Gastroesophageal sphincter (tissue), 3 donors: ENCODE data around the gene ELOVL5.

Experiments
- EP300 ChIP-seq: sonication (generic); formaldehyde crosslinking; IDR thresholded peaks from one replicate; pipeline ENCODE4 v1.6.1; 2017; ENCODE audit warnings: antibody characterized with exemption, mild to moderate bottlenecking
- TF ChIP-seq, protein P1 (sequence below), 4 experiments: fragments of 200-600 bp in 2 of 4; fragments of 450-650 bp in 2 of 4; sonication (generic) in 1 of 4; IDR thresholded peaks; one replicate each; pipeline ENCODE4 v1.5.1; 2017 to 2019; ENCODE audit warnings: antibody characterized with exemption in 4 of 4, mild to moderate bottlenecking in 2 of 4, moderate library complexity in 2 of 4

DNA sequence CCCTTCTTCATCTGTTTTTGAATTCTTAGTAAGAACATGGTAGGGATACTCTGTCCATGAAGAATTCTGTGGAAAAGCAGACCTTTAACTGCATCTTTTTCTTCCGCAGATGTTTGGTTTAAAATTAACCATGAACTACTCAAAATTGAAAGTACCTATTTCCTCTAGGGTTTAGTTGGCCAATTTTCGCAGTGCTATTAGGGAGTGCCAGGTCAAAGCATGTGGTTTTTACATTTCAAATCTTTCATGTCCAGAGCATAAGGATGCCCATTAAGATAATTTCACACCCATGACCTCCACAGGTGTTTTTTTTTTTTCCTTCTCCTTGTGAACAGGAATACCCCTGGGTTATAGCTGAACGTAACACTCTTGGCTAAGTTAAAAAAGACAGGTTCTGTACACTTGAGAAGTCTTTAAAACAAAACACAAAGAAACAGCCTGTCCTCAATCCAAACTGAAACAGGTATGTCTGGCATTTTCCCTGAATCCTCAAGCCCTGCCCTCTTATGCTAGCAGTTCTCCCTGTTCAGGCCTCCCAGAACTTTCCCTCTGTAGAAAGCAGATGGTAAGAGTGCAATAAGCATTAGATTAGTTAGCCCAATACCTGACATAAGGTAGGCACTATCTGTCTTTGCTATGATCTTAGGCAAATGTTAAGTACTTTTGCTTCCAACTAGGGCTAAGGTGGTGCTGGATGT, 67.1 kb downstream of the ELOVL5 start:
- TF ChIP-seq, protein P1, sequence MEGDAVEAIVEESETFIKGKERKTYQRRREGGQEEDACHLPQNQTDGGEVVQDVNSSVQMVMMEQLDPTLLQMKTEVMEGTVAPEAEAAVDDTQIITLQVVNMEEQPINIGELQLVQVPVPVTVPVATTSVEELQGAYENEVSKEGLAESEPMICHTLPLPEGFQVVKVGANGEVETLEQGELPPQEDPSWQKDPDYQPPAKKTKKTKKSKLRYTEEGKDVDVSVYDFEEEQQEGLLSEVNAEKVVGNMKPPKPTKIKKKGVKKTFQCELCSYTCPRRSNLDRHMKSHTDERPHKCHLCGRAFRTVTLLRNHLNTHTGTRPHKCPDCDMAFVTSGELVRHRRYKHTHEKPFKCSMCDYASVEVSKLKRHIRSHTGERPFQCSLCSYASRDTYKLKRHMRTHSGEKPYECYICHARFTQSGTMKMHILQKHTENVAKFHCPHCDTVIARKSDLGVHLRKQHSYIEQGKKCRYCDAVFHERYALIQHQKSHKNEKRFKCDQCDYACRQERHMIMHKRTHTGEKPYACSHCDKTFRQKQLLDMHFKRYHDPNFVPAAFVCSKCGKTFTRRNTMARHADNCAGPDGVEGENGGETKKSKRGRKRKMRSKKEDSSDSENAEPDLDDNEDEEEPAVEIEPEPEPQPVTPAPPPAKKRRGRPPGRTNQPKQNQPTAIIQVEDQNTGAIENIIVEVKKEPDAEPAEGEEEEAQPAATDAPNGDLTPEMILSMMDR (IDR thresholded peaks at IDR 0.05): no peak
- TF ChIP-seq EP300: no peak
